ENCODE data around the gene NCKAP5. TPM values are rescaled to one million over a fixed set of nuclear protein-coding genes. Genes with fewer than 3 reads are reported as not detected.

NCKAP5 gene
- total RNA-seq, 1 donor from 2014 or later = 8.8 TPM

GRCh38 chr2:133173224-133173623, 395.0 kb downstream of the NCKAP5 start:
- H3K4me1 ChIP-seq = no peaks in the 10 kb centered on the region
- no peak for DNase-seq (ENCODE audit: extremely low spot score in 2 of 2)
- no peaks in the 10 kb centered on the region for H3K27me3 ChIP-seq
- no peak for TF ChIP-seq POLR2A (IDR thresholded peaks at IDR 0.05)
- TF ChIP-seq CTCF (IDR thresholded peaks at IDR 0.05) = no peak
- no peak for TF ChIP-seq POLR2AphosphoS5 (IDR thresholded peaks at IDR 0.05; ENCODE audit: insufficient read depth in 1 of 2, low read depth in 1 of 2)
- H3K4me3 ChIP-seq = no peak overlapping the region
- no peaks in the 10 kb centered on the region for H3K36me3 ChIP-seq
- no peak overlapping the region for H3K27ac ChIP-seq
- intact Hi-C loops (cut with DNase I) = no loop called here
- no peaks in the 10 kb centered on the region for H3K9me3 ChIP-seq

GRCh38 chr2:133171393-133172004, 396.8 kb downstream of the NCKAP5 start:
- H3K36me3 ChIP-seq = no peaks in the 10 kb centered on the region
- peak in 1 of 2 donors; percentile 25 for DNase-seq (ENCODE audit: extremely low spot score in 2 of 2)
- H3K27me3 ChIP-seq = no peaks in the 10 kb centered on the region
- no peak overlapping the region for H3K4me3 ChIP-seq
- intact Hi-C loops (cut with DNase I) = no loop called here
- no peak for TF ChIP-seq POLR2A (IDR thresholded peaks at IDR 0.05)
- TF ChIP-seq CTCF (IDR thresholded peaks at IDR 0.05) = peak; percentile 24 to 41 (median 33)
- H3K27ac ChIP-seq = no peak overlapping the region
- no peaks in the 10 kb centered on the region for H3K4me1 ChIP-seq
- H3K9me3 ChIP-seq = no peaks in the 10 kb centered on the region

GRCh38 chr2:133169274-133169912, 398.9 kb downstream of the NCKAP5 start:
- Histone ChIP-seq H3K4me3 (no peak overlapping the region), H3K36me3 (no peaks in the 10 kb centered on the region), H3K4me1 (no peaks in the 10 kb centered on the region), H3K27ac (no peak overlapping the region), H3K27me3 (no peaks in the 10 kb centered on the region), H3K9me3 (no peaks in the 10 kb centered on the region)
- TF ChIP-seq POLR2A (IDR thresholded peaks at IDR 0.05) (no peak), CTCF (IDR thresholded peaks at IDR 0.05) (no peak), POLR2AphosphoS5 (IDR thresholded peaks at IDR 0.05; ENCODE audit: insufficient read depth in 1 of 2, low read depth in 1 of 2) (no peak)
- intact Hi-C loops (cut with DNase I) = no loop called here
- DNase-seq (ENCODE audit: extremely low spot score in 2 of 2) = no peak

GRCh38 chr2:133167990-133168389, 400.3 kb downstream of the NCKAP5 start:
- intact Hi-C loops (cut with DNase I) = no loop called here
- no peak for TF ChIP-seq POLR2A (IDR thresholded peaks at IDR 0.05)
- TF ChIP-seq CTCF (IDR thresholded peaks at IDR 0.05) = no peak
- H3K4me3 ChIP-seq = no peak overlapping the region
- no peak for DNase-seq (ENCODE audit: extremely low spot score in 2 of 2)
- no peaks in the 10 kb centered on the region for H3K27me3 ChIP-seq
- H3K9me3 ChIP-seq = no peaks in the 10 kb centered on the region
- H3K36me3 ChIP-seq = no peaks in the 10 kb centered on the region
- H3K27ac ChIP-seq = no peak overlapping the region
- H3K4me1 ChIP-seq = no peaks in the 10 kb centered on the region

- Histone ChIP-seq H3K9me3 (no peaks in the 10 kb centered on the region), H3K27me3 (no peaks in the 10 kb centered on the region), H3K4me1 (no peaks in the 10 kb centered on the region), H3K4me3 (no peak overlapping the region), H3K36me3 (no peaks in the 10 kb centered on the region), H3K27ac (no peak overlapping the region)
- intact Hi-C loops (cut with DNase I) = no loop called here
- TF ChIP-seq POLR2AphosphoS5 (IDR thresholded peaks at IDR 0.05; ENCODE audit: insufficient read depth in 1 of 2, low read depth in 1 of 2) = no peak
- no peak for TF ChIP-seq CTCF (IDR thresholded peaks at IDR 0.05)
- no peak for TF ChIP-seq POLR2A (IDR thresholded peaks at IDR 0.05)
- no peak for DNase-seq (ENCODE audit: extremely low spot score in 2 of 2)
Observed at GRCh38 chr2:133167223-133167622, 401.0 kb downstream of the NCKAP5 start.

Data from vagina (tissue), 2 donors.